Muscle layer of duodenum (tissue), 2 donors: ENCODE data around the gene SEMA3B.

ENCODE experiments used
- H3K27ac ChIP-seq: one replicate; pipeline ENCODE4 v1.7.0; 2013; ENCODE audit warnings: mild to moderate bottlenecking, low read length
- H3K27me3 ChIP-seq: one replicate; pipeline ENCODE4 v1.7.0; 2013; ENCODE audit warnings: low read depth, mild to moderate bottlenecking, control low read depth, low read length
- H3K36me3 ChIP-seq, 2 donors: one replicate each; pipeline ENCODE4 v1.7.0; 2013; ENCODE audit warnings: low read length in 2 of 2, control low read depth in 1 of 2, mild to moderate bottlenecking in 1 of 2; ENCODE audit not compliant: insufficient read depth in 2 of 2, control insufficient read depth in 1 of 2
- H3K4me1 ChIP-seq, 2 donors: one replicate each; pipeline ENCODE4 v1.7.0; 2013; ENCODE audit warnings: low read length in 2 of 2, mild to moderate bottlenecking in 2 of 2, control low read depth in 1 of 2, moderate library complexity in 1 of 2; ENCODE audit not compliant: insufficient read depth in 2 of 2, control insufficient read depth in 1 of 2
- H3K4me3 ChIP-seq, 2 donors: one replicate each; pipeline ENCODE4 v1.7.0; 2013; ENCODE audit warnings: low read length in 2 of 2, low read depth in 1 of 2, mild to moderate bottlenecking in 1 of 2
- H3K9me3 ChIP-seq, 2 donors: one replicate each; pipeline ENCODE4 v1.7.0; 2013; ENCODE audit warnings: low read length in 2 of 2, control low read depth in 1 of 2, mild to moderate bottlenecking in 1 of 2; ENCODE audit not compliant: control insufficient read depth in 1 of 2
- donor health status: healthy.

SEMA3B gene

DNA sequence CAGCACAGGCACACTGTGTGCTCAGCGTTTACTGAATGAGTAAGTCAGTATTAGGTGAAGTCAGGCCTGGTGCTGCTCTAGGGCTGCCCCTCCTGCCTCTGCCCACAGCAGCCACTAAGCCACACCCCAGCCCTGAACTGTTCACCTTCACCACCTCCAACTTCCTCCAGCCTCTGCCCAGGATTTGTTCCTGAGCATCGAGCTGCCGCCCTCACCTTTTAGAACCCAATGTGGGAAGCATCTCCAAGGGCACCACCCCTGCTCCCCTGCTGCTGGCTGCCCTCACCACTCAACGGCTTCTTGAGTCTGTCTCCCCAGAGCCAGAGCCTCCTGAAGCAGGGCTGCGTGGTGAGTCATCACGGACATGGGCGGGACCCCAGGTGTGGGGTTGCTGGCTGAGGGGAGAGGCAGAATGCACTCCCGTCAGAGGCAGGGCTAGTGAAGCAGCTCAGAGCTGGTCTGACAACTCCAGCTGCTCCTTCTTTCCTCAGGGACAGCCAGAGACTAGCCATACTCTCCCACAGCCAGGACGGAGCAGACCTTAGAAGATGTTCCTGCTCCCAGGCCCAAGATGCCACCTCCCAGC, 47.8 kb downstream of the SEMA3B start:
- peaks cover 14 to 17% of the 10 kb centered on the region in 2 donors for H3K36me3 ChIP-seq
- no peaks in the 10 kb centered on the region for H3K27me3 ChIP-seq
- H3K4me3 ChIP-seq: no peak overlapping the region
- H3K9me3 ChIP-seq: no peaks in the 10 kb centered on the region
- peak overlapping the region; percentile 67 for H3K27ac ChIP-seq
- H3K4me1 ChIP-seq: peaks cover 19 to 37% of the 10 kb centered on the region in 2 donors

DNA sequence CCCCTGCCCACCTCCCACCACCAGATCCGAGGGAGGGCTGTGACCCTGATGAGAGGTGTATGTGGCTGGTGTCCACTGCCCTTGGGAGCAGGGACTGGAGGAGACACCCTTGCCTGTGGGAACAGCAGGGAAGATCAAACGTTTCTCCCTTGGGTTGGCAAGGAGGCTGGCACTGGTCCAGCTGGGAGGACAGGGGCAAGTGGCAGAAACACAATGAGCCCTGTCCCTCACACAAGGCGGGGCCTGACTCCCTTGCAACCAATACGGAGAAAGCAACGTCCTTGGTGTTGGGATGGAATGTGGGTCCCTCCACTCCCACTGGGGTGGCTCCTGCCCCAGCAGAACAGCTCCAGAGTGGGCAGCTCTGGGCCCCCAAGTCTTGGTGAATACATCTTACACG, 48.4 kb downstream of the SEMA3B start:
- Histone ChIP-seq H3K27ac (peak overlapping the region; percentile 67), H3K4me1 (peaks cover 19 to 43% of the 10 kb centered on the region in 2 donors), H3K4me3 (no peak overlapping the region), H3K9me3 (no peaks in the 10 kb centered on the region), H3K36me3 (peaks cover 14 to 17% of the 10 kb centered on the region in 2 donors), H3K27me3 (no peaks in the 10 kb centered on the region)

DNA sequence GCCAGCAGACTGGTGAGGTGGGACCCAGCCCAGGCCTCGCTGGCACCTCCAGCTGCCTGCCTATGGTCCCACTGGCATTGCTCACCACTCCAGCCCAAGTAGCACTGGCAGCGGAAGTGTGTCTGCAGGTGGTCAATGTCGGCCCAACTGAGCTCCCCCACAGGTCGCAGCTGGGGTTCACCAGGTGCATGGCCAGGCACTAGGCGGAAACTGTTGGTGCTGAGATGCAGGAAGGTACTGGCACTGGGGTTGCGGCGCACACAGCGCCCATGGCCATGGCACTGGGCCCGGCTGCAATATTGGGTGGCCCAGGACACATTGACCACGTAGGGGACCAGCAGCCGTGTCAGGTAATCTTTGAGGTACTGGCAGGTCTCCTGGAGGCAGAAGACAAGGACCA, 49.2 kb downstream of the SEMA3B start:
- Histone ChIP-seq H3K27me3 (no peaks in the 10 kb centered on the region), H3K4me3 (peak overlapping the region; percentile 30 to 87), H3K36me3 (peaks cover 14 to 17% of the 10 kb centered on the region in 2 donors), H3K4me1 (peaks cover 19 to 50% of the 10 kb centered on the region in 2 donors), H3K9me3 (no peaks in the 10 kb centered on the region), H3K27ac (no peak overlapping the region)

DNA sequence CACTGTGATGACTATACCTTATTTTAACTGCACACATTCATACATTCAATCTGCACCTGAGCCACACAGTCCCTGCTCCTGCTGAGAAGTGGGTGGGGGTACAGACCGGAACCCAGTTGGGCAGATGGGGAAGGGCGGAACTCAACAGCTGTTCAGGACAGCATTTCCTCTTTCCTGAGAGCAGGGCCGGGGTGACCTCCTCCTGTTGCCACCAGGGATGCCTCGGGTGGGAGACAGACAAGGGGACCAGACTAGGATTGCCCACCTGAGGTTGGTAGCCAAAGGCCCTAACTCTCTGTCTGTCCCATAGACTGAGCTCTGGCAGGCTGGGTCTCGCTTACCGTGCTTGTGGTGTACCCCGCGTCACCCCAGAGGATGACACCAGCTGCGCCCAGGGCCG, 49.7 kb downstream of the SEMA3B start:
- Histone ChIP-seq H3K36me3 (peaks cover 14 to 17% of the 10 kb centered on the region in 2 donors), H3K4me3 (peak overlapping the region; percentile 30 to 87), H3K9me3 (no peaks in the 10 kb centered on the region), H3K27ac (no peak overlapping the region), H3K4me1 (peaks cover 19 to 51% of the 10 kb centered on the region in 2 donors), H3K27me3 (no peaks in the 10 kb centered on the region)

DNA sequence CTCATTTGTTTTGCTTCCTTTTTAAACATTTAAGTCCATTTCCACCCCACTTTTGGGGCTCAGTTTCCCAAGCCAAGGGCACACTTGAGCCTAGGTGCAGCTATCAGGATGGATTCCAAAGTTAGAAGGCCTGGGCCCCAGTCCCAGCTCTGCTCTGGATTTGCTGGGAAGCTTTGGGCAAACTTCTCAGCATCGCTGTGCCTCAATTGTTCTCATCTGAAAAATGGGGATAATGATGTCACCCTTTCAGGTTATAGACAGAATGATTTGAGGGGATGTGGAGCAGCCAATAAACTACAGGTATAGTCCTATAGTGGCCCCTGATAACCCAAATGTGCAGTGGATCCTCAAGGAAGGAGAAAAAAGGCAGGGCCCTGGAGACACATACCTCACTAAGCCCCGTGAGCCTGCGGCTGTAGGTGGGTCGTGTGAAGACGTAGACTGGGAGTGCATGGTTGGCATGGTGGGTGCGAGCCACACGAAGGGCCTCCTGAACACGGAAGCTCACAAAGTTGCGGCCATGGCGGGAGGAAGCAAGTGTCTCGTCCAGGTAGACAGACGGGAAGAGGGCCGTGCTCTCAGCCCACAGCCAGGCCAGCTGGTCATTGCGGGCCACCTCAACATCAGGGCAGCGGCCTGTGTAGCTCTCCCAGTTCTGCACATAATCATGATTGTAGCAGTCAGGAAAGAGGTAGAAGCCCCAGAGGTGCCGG, 50.4 kb downstream of the SEMA3B start:
- no peaks in the 10 kb centered on the region for H3K27me3 ChIP-seq
- H3K4me3 ChIP-seq: peak overlapping the region; percentile 30 to 87
- H3K9me3 ChIP-seq: no peaks in the 10 kb centered on the region
- peaks cover 14 to 17% of the 10 kb centered on the region in 2 donors for H3K36me3 ChIP-seq
- H3K27ac ChIP-seq: no peak overlapping the region
- peaks cover 21 to 58% of the 10 kb centered on the region in 2 donors for H3K4me1 ChIP-seq

DNA sequence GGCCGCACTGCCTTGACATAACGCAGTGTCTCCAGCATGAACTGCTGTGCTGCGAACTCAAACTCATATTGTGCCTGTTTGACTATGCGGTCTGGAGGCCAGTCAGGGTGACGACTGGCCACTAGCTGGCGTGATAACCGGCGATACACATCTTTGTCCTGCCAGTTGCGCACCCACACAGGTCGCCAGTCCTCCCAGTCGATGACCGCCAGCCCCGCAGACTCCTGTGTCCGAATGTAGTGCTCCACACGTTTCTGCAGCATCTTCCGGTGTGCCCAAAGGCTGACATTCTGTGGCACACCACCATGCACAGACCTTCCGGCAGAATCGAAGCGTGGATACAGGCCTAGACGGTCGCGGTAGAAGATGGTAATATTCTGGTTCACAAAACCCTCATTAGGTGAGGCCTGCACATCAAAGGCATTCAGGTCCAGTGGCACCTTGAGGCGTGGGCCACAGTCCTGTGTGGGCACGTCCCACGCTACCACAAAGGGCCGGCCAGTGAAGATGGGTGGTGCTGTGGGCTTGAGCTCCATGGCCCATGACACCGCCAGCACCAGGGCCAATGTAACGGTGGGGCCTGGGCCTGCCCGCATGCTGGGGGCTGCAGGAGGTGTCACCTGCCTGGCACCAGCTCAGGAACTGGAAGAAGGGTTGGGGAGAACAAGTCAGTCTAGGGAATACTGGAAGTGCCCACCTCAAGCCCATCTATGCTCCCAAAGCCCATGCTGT, 51.1 kb downstream of the SEMA3B start:
- Histone ChIP-seq H3K36me3 (peaks cover 16 to 17% of the 10 kb centered on the region in 2 donors), H3K9me3 (no peaks in the 10 kb centered on the region), H3K4me1 (peaks cover 23 to 65% of the 10 kb centered on the region in 2 donors), H3K27me3 (no peaks in the 10 kb centered on the region), H3K4me3 (peak overlapping the region; percentile 87 to 95), H3K27ac (peak overlapping the region; percentile 91)

DNA sequence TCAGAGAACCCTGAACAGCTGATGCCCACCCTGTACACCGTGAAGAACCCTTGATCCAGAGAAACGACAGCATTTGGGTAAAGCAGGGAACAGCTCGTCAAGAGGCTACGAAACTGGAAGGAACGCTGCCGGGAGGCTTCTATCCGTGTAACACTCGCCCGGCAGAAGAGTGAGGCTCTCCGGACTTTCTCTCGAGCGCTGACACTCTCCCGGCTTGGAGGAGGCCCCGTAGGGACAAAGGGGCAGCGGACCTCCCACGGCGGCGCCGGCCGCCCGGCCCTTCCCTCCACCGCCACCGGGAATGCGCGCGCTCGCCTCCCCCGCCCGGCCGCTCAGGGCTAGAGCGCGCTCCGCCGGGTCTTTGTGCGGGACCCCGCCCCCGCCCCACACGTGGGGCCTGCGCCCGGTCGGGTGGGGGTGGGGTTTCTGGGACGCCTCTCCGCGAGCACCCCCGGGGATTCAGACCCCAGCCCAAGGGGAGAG, 51.9 kb downstream of the SEMA3B start:
- Histone ChIP-seq H3K4me3 (peak overlapping the region; percentile 87 to 95), H3K4me1 (peaks cover 23 to 66% of the 10 kb centered on the region in 2 donors), H3K27me3 (no peaks in the 10 kb centered on the region), H3K9me3 (no peaks in the 10 kb centered on the region), H3K27ac (peak overlapping the region; percentile 91), H3K36me3 (peaks cover 14 to 21% of the 10 kb centered on the region in 2 donors)

DNA sequence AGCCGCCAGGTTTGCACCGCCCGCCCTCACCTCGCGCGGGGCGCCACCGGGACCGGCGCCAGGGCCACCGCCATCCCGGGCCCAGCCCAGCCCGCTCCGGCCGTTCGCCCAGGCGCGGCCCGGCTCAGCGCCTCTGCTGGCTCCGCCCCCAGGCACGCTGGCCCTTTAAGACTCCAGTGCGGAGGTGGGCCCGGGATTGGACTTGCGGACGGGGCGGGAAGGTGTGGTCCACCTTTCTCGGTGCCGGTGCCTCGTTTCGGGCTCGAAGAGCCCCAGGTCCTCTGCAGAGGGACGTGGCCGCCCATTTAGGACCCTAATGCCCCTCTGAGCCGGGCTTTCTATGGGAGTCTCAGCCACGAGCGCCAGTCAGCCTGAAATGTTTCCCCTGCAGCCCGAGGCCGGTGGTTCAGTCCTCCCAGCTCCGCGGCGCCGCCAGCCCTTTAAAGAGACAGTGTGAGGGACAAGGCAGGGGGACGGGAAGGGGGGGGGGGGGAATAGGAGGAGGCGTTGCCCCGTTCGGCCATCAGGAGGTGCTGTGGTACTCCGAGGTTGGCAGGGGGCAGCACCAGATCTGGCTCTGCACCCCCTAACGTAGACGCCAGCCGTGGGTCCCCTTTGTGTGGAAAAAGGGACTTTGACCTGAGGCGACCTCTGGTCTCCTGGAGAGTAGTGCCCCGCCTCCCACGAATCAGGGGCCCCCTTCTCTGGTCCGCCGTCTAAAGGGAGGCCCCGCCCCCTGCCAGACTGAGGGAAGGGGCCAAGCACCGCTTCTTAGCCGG, 52.6 kb downstream of the SEMA3B start:
- Histone ChIP-seq H3K9me3 (no peaks in the 10 kb centered on the region), H3K36me3 (peaks cover 14 to 28% of the 10 kb centered on the region in 2 donors), H3K4me1 (peaks cover 23 to 67% of the 10 kb centered on the region in 2 donors), H3K27ac (peak overlapping the region; percentile 91), H3K4me3 (peak overlapping the region; percentile 87 to 95), H3K27me3 (no peaks in the 10 kb centered on the region)

DNA sequence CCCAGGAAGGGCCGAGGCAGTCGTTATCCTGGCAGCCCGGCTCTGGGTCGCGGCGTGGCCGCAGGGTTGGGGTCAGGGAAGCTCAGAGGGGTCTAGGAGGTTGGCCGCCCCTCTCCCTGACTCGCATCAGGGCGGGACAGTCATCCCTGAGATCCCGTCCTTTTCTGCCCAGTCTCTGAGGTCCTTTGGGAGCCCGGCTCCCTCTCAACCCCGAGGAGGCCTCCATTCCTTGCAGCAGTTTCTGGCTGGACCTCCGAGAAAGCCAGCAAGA, 53.1 kb downstream of the SEMA3B start:
- H3K27ac ChIP-seq: peak overlapping the region; percentile 91
- peak overlapping the region; percentile 87 to 95 for H3K4me3 ChIP-seq
- peaks cover 14 to 28% of the 10 kb centered on the region in 2 donors for H3K36me3 ChIP-seq
- no peaks in the 10 kb centered on the region for H3K27me3 ChIP-seq
- H3K9me3 ChIP-seq: no peaks in the 10 kb centered on the region
- peaks cover 25 to 71% of the 10 kb centered on the region in 2 donors for H3K4me1 ChIP-seq

DNA sequence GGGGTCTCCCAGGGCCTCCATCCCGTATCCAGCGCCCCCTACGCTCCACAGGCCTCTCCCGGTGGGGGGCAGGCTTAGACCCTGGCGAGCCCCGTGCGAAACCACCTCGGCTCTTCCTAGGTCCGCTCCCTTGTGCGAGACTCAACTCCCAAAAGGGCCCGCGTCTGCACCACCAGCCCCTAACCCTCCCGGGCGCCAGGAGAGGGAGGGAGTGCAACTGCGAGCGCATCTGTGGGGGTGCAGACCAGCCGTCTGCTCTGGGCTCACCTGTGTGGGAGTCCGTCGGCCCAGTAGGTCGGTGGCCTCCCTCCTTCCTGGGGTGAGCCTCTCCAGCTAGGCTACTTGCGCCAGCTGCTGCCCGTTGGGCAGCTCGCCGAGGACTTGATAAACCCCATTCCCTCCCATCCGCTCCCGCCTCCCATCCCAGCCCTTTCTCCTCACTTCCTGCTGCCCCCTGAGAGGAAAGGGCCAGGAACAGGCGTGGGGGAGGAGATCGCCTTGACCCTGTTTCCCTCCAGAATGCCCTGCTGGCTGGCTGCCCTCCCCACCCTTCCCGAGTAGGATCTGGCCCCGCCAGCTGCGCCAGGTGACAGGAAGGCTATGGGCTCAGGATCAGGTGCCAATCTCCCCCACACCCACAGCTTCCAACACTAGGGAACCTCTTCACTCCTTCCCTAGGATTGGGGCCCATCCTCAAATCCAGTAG, 53.6 kb downstream of the SEMA3B start, which contains the start of gene HYAL2:
Gene HYAL2 (minus strand): TSS at position 360 of the 706 bp plus-strand sequence. CDS start 2,256 bp downstream, outside the sequence.
- no peaks in the 10 kb centered on the region for H3K9me3 ChIP-seq
- H3K36me3 ChIP-seq: peaks cover 14 to 28% of the 10 kb centered on the region in 2 donors
- H3K4me3 ChIP-seq: peak within 1 kb of the TSS; percentile 87 to 95
- peaks cover 30 to 71% of the 10 kb centered on the region in 2 donors for H3K4me1 ChIP-seq
- H3K27ac ChIP-seq: peak within 1 kb of the TSS; percentile 91
- H3K27me3 ChIP-seq: no peaks in the 10 kb centered on the region
